HepG2 (cell line): Measurements from ENCODE around the gene SULT1E1. TPM values are rescaled to one million over a fixed set of nuclear protein-coding genes. Genes with fewer than 3 reads are reported as not detected.

ENCODE experiments used
- DMTF1 ChIP-seq: sonication (generic); formaldehyde crosslinking; IDR thresholded peaks from 2 replicates; pipeline ENCODE4 v1.4.0; 2020; ENCODE audit warnings: mild to moderate bottlenecking, missing genetic modification reagents
- GATA4 ChIP-seq: sonication (generic); IDR thresholded peaks from 2 replicates; pipeline ENCODE4 v1.6.1; 2016; ENCODE audit warnings: antibody characterized with exemption, low read depth, borderline replicate concordance
- GMEB2 ChIP-seq: IDR thresholded peaks from 2 replicates; pipeline ENCODE4 v1.6.1; 2016; ENCODE audit warnings: missing biosample characterization, missing genetic modification reagents, low read depth
- IRF2 ChIP-seq: IDR thresholded peaks from 2 replicates; pipeline ENCODE4 v1.6.1; 2018; ENCODE audit warnings: missing genetic modification reagents, missing compliant biosample characterization
- IRX3 ChIP-seq: sonication (generic); formaldehyde crosslinking; IDR thresholded peaks from 2 replicates; pipeline ENCODE4 v1.8.1; 2023; ENCODE audit warnings: mild to moderate bottlenecking, low read depth, missing genetic modification reagents, borderline replicate concordance
- NFAT5 ChIP-seq: sonication (generic); formaldehyde crosslinking; IDR thresholded peaks from 2 replicates; pipeline ENCODE4 v1.4.0; 2020; ENCODE audit warnings: missing genetic modification reagents
- PBX2 ChIP-seq: IDR thresholded peaks from 2 replicates; pipeline ENCODE4 v1.6.1; 2016; ENCODE audit warnings: control low read depth
- RFX5 ChIP-seq: IDR thresholded peaks from 2 replicates; pipeline ENCODE4 v1.6.1; 2011; ENCODE audit warnings: low read depth, low read length, improper control_type of control experiment
- SSRP1 ChIP-seq: IDR thresholded peaks from 2 replicates; pipeline ENCODE4 v1.6.1; 2016; ENCODE audit warnings: control low read depth
- TMF1 ChIP-seq: sonication (generic); formaldehyde crosslinking; IDR thresholded peaks from 2 replicates; pipeline ENCODE4 v1.8.1; 2022; ENCODE audit warnings: low read depth, missing genetic modification reagents
- ZGPAT ChIP-seq: IDR thresholded peaks from 2 replicates; pipeline ENCODE4 v1.6.1; 2016; ENCODE audit warnings: mild to moderate bottlenecking
- ZNF10 ChIP-seq: sonication (generic); formaldehyde crosslinking; IDR thresholded peaks from 2 replicates; pipeline ENCODE4 v1.4.0; 2020; ENCODE audit warnings: mild to moderate bottlenecking, low read depth, missing genetic modification reagents, borderline replicate concordance
- ZNF205 ChIP-seq: IDR thresholded peaks from 2 replicates; pipeline ENCODE4 v1.6.1; 2018; ENCODE audit warnings: missing biosample characterization, missing genetic modification reagents
- polyA plus RNA-seq, 8 experiments: library from polyadenylated mRNA; depleted of rRNA in 3 of 8; stranded (reverse) in 7 of 8; unstranded in 1 of 8; fragments of >200 nt; fragmentation: Illumina TruSeq in 4 of 8; extraction: Trizol in 4 of 8; gene quantifications; 2 replicates each; pipeline versions ENCODE4 v1.2.1 to v1.2.3, GENCODE V29; 2011 to 2016; ENCODE audit warnings: low read depth in 4 of 8, missing spikeins in 1 of 8, mixed read lengths in 1 of 8; ENCODE audit not compliant: insufficient read depth in 1 of 8
- total RNA-seq, 5 experiments: library from RNA; depleted of rRNA; stranded (reverse); fragments of >200 nt; fragmentation: Illumina TruSeq; extraction: Trizol; gene quantifications; 2 replicates each; pipeline ENCODE4 v1.2.3, GENCODE V29; 2016; ENCODE audit warnings: low read depth in 1 of 5

The SULT1E1 gene
- total and polyA plus RNA-seq, 2 of the 13 experiments (the other 11 are each of a cell fraction or from before 2014, with no cell fraction given) = 1.7 to 3.9 TPM

- TF ChIP-seq NFAT5 (CRISPR knock-in tag) (no peak), ZGPAT (peak; percentile 81; the same call in 1 of the 2 replicates), DMTF1 (CRISPR knock-in tag) (no peak), PBX2 (CRISPR knock-in tag) (no peak), GMEB2 (CRISPR knock-in tag) (no peak), IRF2 (CRISPR knock-in tag) (peak; percentile 88), ZNF10 (CRISPR knock-in tag) (no peak), RFX5 (no peak), ZNF205 (CRISPR knock-in tag) (no peak; the same call in 1 of the 2 replicates), GATA4 (peak; percentile 99), SSRP1 (CRISPR knock-in tag) (no peak), TMF1 (CRISPR knock-in tag) (no peak), IRX3 (CRISPR knock-in tag) (no peak)
These were observed 27.5 kb downstream of the SULT1E1 start (continued) for GRCh38 chr4:69832326-69833030.
